Pulmonary artery endothelial cell (primary cell): ENCODE measurements around the gene TPSG1. TPM values are rescaled to one million over a fixed set of nuclear protein-coding genes. Genes with fewer than 3 reads are reported as not detected.
"Not testable (repeated sequence)": the region's sequence is repeated elsewhere in the genome, so short reads cannot be mapped to it uniquely, and the experiment has no call there.

Experiments used
- DNase-seq: peaks from one replicate; pipeline ENCODE4 v3.0.0-alpha.2; 2011; ENCODE audit warnings: low read depth, low spot score
- total RNA-seq: library from RNA; depleted of rRNA; stranded (reverse); fragments of >200 nt; gene quantifications from 2 replicates; pipeline ENCODE4 v1.2.3, GENCODE V29; 2014

TPSG1 gene
- not detected in 2 replicates for total RNA-seq

DNA sequence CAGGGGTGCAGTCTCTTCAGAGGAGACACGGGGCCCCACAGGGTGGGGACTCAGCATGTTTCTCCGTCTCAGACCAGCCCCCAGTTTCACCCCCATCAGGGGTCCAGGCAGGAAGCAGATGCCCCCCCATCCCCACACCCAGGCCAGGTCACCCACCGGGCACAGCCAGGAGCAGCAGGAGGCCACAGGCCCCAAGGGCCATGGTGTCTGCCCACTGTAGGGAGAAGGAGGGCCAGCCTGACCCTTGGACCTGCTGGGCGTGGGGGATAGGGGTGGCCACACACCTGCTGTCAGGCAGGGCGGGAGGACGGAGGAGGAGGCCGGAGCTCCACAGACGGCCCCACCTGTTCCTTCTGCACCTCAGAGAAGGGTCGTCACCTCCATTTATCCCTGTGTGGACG lies at the start of gene TPSG1:
Gene TPSG1, minus strand, starts transcription at position 218 of the 401 bp plus-strand sequence. Its CDS starts 16 bp downstream, at position 202.
- no peak for DNase-seq

DNA sequence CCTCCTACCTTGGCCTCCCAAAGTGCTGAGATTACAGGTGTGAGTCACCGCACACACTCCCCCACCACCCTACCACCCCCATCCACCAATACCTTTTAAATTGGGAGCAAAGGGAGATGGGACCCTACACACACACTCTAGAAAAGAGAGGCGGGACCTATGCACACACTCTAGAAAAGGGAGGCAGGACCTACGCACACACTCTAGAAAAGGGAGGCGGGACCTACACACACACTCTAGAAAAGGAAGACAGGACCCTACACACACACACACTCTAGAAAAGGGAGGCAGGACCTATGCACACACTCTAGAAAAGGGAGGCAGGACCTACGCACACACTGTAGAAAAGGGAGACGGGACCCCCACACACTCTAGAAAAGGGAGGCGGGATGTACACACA lies 49.7 kb upstream of the TPSG1 start:
- no peak for DNase-seq

DNA sequence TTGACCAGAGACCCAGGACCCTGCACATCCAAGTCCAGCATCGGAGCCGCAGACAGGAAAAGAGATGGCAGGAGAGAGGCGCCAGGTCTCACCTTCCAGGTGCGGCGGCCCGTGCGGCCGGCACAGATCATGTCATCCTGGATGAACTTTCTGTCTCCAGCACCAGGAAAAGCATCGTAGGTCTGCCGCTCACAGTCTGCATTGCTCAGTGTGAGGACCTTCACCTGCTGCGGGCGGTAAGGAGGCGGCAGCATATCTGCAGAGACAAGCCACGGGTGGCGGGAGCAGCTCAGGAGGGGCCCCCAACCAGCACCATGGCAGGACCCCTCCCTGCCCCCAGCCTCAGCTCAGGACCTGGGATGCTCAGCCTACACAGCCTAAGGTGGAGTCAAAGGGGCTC lies 48.7 kb upstream of the TPSG1 start:
- no peak for DNase-seq

DNA sequence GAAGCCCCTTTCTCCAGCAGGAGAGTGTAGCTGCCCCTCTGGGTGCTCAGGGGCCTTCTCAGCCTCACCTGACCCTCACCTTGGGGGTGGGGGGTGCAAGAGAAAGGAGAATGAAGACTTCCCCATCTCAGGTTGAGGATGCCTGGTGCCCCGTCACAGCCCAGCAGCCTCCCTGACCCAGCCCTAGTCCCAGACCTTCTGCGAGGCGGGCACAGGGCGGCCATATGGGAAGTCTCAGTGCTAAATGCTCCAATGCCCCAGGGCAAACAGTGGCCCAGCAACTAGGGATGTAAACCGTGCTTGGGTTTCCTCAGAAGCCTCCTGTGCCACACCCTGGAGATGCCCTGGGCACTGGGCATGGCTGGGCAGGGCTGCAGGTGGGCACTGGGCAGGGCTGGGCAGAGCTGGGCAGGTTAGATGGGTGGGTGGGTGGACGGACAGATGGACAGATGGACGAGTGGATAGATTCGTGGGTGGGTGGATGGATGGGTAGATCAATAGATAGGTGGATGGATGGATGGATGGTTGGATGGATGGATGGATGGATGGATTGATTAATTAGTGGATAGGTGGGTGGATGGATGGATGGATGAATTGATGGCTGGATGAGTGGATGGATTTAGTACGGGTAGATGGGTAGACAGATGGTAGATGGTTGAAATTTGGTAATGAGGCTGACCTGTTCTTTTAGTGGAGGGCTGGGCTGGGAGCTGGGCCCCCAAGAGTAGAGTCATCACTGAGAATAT lies 47.6 kb upstream of the TPSG1 start:
- no peak for DNase-seq

DNA sequence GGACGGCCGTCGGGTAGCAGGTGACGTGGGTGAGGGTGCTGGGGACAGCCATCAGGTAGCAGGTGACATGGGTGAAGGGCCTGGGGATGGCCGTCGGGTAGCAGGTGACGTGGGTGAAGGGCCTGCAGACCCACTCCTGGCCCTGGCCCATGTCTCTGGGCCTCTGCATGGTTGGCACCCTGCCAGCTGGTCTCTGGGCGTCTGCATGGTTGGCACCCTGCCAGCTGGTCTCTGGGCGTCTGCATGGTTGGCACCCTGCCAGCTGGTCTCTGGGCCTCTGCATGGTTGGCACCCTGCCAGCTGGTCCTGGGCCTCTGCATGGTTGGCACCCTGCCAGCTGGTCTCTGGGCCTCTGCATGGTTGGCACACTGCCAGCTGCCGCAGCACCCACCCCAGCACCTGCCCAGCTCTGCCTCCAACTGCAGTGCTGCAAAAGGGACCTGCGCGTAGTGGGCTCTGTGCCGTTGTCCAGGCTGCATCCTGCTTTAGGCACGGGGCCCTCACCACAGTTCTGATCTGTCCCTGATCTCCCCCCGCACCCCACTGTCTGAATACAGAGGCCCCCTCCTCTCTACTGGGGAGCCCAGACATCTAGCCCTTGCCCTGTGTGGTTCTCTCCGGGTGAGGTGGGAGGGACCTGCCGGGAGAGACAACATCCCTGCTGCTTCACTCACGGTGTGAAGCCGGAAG lies 46.8 kb upstream of the TPSG1 start:
- not testable (repeated sequence) for DNase-seq

DNA sequence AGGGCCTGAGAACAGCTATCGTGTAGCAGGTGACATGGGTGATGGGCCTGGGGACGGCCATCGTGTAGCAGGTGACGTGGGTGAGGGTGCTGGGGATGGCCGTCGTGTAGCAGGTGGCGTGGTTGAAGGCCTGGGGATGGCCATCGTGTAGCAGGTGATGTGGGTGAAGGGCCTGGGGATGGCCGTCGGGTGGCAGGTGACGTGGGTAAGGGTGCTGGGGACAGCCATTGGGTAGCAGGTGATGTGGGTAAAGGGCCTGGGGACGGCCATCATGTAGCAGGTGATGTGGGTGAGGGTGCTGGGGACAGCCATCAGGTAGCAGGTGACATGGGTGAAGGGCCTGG lies 46.3 kb upstream of the TPSG1 start:
- no peak for DNase-seq

DNA sequence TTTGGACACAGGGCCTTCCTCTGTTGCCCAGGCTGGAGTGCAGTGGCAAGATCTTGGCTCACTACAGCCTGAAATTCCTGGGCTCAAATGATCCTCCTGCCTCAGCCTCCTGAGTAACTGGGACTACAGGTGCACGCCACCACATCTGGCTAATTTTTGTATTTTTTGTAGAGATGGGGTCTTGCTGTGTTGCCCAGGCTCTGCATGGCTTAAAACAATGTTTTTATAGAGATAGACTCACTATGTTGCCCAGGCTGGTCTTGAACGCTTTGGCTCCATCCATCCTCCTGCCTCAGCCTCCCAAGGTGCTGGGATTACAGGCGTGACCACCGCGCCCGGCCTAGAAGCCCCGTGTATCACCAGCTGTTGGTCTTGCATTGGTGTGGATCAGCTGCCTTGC lies 44.4 kb upstream of the TPSG1 start:
- DNase-seq = not testable (repeated sequence)

DNA sequence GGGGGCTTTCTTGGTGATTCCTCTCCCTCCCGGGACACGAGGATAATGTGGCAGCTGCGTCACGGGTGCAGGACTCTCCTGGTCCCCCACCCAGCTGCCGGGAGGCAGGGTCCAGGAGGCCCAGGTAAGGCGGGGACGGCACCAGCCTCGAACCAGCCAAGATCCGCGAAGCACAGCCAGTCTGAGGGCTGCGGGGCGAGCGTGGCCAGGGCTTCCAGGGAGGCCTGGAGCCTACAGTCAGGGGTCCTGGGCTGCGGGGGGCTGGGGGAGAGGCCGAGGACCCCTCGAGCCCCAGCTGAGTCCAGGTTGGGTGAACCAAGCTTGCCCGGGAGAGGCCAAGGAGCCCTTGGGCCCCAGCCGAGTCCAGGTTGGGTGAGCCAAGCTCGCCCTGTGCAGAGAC lies 40.8 kb upstream of the TPSG1 start:
- DNase-seq = no peak

DNA sequence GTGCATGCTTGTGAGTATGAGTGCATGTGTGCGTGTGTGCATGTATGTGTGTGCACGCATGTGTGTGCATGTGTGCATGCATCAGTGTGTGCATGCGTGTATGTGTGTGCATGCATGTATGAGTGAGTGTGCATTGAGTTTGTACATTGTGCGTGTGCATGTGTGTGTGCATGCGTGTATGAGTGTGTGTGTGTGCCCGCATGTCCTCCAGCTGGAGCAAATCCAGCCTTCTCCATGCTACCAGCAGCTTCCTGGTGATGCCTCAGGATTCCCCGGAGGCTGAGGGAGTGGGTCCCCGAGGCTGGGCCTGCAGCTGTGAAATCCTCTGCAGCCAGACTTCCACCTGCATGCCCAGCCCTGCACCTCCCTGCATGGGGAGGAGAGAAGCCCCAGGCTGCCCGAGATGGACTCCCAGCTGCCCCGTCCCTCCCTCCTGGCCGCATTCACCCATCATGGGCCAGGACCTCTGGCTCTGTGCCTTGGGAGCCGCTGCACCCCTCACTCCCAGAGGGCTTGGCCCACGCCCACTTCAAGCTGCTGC lies 40.1 kb upstream of the TPSG1 start:
- DNase-seq = no peak

DNA sequence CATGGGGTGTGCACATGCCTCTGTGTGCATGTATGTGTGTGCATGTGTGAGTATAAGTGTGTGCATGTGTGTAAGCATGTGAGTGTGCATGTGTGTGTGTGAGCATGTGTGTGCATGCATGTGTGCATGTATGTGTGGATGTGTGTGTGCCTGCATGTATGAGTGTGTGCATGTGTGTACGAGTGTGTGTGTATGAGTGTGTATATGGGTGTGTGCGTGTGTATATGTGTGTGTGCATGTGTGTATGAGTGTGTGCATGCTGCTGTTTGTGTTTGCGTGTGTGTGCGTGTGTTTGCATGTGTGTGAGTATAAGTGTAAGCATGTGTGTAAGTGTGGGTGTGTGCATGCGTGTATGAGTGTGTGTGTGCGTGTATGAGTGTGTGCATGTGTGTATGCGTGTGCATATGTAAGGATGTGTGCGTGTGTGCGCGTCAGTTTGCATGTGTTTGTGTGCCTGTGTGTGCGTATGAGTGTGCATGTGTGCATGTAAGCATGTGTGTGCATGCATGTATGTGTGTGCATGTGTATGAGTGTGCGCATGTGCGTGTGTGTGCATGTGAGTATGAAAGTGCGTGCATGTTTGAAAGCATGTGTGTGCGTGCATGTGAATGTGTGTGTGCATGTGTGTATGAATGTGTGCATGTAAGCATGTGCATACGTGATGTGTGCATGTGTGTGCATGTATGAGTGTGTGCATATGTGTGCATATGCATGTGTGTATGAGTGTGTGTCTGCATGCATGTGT lies 39.4 kb upstream of the TPSG1 start:
- DNase-seq = no peak

DNA sequence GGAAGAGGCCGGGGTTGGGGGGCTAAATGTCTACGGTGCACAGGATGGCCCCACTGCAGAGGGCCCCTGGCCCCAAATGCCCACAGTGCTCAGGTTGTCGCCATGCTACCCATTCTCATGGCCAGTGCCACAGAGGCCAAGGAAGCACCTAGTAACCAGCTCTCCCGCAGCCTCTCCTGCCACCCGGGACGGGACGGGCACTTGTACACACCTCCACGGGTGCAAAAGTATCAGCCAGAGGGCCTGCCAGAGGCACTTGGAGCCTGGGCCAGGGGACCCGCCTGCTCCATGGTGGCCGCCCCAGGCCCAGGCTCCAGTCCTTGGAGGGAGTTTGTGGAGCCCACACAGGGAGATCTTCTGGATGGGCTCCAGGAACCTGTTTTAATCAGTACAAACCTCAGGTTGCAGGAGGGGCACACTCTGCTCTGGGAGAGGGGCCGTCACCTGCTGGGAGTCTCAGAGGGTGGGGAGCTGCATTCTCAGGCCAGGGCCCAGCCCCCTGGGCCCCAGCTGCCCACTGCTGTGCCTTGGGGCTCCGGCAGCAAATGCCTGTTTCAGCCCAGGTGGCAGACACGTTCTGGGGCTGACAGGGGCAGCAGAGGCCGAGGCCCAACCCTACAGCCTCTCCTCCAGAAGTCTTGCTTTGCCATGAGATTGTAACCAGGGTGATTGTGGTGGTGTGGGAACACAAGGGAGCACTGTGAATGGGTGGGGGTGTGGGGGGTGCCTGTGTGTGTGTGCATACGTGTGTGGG lies 38.7 kb upstream of the TPSG1 start:
- no peak for DNase-seq

DNA sequence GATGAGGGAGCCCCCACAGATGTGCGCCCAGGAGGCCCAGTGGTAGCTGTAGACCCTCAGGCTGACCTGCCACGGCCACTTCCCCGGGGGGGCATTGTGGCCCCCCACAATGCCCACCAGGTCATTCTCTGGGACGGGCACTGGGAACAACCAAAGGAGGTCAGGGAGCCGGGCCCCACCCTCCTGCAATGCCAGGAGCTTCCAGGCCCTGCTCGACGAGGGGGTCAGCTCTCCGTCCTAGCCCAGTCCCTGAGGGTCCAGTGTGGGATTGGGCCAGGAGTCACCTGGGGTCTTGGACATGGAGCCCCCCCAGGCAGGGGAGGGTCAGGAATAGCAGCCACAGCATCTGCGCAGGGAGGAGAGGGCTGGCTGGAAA lies 37.8 kb upstream of the TPSG1 start:
- DNase-seq = no peak

DNA sequence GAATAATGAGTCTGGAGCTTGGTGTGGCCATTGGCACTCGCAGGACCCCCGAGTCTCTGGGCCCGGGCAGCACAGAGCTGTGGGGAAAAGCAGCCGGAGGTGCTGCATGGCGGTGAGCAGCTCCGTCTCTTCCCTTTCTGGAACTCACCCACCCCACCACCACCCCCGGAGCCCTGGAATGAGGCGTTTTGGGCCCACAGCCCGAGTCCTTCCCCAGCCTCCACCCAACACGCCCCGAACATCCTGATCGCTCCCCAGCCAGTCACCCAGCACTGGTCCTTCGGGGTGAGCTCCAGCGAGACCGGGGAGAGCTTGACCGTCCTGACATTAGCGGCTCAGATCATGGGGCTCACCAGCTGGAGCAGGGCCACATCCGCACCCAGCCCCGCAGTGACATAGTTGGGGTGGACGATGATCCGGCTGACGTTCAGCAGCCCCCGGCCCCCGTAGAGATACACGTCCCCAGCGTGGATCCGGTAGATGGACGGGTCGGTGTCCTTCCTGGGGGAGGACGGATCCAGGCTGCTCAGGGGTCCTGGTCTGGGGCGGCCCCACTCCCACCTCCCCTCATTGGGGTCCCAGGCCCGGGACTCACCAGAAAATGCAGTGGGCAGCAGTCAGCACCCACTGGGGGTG lies 37.3 kb upstream of the TPSG1 start:
- no peak for DNase-seq

DNA sequence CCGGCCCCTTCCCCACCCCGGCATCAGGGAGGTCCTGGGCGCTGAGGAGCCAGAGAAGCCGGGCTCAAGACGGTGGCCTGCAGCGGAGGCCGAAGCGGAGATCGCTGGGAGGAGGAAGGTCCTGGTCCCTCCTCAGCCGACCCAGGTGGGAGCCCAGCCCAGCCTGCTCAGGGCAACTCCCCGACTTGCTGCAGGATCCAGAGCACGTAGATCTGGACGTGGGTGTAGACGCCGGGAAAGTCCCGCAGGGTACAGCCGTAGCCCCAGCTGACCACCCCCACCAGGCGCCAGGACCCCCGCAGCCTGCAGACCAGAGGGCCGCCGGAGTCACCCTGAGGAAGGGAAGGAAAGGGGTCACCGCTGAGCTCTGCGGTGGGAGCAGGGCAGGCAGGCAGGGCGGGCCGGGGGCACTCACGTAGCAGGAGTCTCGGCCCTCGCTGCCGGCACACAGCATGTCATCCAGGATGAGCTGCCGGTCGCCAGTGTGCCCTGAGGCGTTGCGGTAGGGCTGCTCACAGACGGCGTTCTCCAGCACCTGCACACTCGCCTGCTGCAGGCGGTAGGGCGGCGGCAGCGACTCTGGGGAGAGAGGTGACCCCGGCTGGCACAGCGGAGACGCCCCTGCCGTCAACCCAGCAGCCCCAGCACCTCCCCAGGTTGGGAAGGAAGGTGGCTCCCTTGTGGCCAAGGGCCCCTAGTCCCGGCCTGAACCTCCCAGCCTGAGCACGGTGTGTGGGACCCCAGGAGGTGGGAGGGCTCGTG lies 36.2 kb upstream of the TPSG1 start:
- DNase-seq = no peak

DNA sequence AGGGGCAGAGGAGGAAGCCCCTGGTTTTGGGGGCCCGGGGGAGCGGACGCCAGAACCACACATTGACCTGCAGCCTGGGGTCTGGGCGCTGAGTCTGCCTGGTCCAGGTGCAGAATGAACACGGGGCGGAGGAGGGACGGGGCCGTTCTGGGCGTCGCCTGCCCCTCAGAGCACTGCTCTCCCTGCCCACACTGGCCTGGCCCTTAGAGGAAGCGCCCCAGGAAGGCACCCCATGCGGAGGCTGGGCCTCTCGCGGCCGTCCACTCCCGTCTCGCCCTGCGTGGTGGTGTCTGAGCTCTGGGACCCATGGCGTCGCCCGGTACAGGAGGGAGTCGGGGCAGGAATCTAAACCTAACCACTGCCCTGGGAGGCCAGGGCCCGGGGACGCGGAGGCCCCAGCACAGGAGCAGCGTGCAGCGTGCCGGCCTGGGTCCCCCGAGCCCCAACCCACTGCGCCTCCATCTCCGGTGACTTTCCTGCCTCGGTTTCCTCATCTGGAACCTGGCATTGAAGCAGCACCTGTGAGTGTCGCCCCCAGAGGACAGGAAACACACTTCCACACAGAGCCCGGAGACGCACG lies 35.1 kb upstream of the TPSG1 start:
- no peak for DNase-seq

DNA sequence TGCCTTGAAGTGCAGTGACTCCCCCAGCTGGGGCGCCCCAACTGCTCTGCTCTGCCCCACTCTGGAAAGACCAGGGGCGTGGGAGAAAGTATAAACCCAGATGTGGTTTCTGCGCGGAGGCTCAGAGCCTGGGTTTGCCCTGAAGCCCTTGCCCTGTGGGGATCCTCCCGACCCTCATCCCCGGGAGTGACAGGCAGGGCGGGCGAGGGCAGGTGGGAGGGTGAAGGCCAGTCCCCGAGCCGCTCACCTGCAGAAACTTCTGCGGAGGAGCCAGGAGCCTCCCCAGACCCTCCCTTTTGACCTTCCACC lies 34.6 kb upstream of the TPSG1 start:
- no peak for DNase-seq

DNA sequence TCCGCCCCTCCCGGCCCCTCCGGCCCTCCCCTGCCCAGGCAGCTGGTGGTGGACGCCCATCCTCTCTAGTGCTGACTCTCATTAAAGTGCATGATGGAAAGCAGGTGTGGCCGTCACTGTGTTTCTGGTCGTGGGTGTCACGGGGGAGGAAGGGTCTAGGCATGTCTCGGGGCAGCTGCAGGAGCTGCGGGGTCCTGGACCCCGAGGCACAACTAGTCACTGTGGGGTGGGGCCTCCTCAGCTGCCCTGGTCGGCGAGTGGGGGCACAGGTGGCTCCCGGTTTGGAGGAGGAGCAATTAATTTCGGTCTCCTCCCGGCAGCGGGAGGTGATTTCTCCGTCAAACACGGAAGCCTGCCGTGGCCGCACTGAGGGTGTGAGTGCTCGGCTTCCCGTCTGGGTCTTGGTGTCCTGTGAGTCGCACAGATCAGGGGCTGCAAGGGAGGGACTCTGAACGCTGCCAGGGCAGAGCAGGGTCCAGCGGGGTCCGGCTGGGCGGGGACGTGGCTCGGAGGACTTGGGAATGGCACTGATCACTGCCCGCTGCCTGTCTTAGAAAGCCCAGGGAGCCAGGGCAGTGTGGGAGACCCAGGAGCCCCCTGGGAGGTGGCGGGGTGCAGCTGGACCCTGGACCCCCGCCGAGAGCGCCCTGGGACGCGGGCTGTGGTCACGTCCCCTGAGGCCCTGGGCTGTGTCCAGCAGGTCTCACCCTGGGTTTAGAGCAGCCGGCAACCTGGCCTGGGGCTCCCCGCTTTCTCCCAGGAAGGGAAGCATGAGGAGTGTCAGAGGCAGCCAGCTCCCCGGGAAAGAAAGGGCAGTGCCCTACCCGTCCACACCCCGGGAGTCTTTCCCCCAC lies 34.1 kb upstream of the TPSG1 start:
- no peak for DNase-seq

DNA sequence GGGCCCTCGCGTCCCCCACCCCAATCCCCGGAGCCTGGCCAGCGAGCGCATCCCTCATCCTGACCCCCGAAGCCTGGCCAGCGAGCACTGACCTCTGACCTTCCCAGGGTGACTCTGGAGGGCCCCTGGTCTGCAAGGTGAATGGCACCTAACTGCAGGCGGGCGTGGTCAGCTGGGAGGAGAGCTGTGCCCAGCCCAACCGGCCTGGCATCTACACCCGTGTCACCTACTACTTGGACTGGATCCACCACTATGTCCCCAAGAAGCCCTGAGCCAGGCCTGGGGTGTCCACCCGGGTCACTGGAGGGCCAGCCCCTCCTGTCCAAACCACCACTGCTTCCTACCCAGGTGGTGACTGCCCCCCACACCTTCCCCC lies 33.1 kb upstream of the TPSG1 start:
- DNase-seq = no peak

DNA sequence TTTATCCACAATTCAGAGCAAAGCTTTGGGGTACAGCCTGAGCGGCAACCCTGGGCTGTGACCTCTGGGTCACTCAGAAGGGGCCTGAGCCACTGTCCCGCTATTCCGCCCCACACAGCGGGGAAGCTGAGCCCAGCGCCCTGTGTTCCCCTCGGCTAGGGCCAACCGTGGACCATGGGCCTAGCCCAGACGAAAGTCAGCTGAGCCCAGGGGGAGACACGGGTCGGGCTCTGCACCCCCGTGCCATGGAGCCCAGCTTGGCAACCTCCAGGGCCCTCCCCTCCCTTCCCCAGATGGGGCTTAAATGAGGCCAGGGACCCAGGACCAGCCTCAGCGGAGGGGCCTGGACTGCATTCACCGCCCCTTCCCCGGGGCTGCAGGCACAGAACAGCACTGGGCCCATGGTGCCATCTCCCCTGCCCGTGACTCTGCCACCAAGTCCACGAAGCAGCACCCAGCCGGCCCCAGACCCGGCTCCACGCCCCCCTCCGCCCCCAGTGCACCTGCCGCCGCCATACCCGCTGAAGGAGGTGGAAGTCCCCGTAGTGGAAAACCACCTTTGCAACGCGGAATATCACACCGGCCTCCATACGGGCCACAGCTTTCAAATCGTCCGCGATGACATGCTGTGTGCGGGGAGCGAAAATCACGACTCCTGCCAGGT lies 32.6 kb upstream of the TPSG1 start:
- DNase-seq = no peak
